ENCODE results near the gene TMEM37. TPM values are rescaled to one million over a fixed set of nuclear protein-coding genes. Genes with fewer than 3 reads are reported as not detected.

Gene TMEM37
- polyA plus RNA-seq, 1 donor from 2014 or later = not detected

DNA sequence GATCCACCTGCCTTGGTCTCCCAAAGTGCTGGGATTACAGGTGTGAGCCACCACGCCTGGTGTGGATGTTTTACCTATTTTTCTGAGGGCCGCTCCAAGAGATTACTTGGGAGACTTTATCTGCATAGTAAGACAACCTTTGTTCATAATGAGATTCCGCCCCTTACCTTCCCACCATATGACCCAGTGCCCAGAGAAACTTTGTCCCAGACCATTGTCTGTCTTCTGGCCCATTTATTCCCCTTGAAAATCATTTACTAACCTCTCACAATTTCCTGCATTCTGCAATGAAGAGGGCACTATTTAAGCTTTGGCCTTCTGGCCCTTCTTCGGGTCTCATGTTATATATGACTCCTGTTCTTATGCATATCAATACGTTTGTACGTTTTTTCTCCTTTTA, 13.7 kb upstream of the TMEM37 start:
- Histone ChIP-seq H3K27ac (ENCODE audit: low read length) (no peak overlapping the region), H2AFZ (ENCODE audit: low read depth, low read length) (no peak overlapping the region), H3K79me2 (replicated peaks; ENCODE audit: insufficient read depth, low read length) (no peaks in the 10 kb centered on the region), H3K4me3 (ENCODE audit: low read length) (no peak overlapping the region), H3K9ac (ENCODE audit: low read length) (no peak overlapping the region), H3K9me3 (ENCODE audit: low read length) (peaks cover 6% of the 10 kb centered on the region), H3F3A (ENCODE audit: insufficient read depth, low read length, poor library complexity, severe bottlenecking) (no peaks in the 10 kb centered on the region), H3K36me3 (ENCODE audit: insufficient read depth, low read length) (no peaks in the 10 kb centered on the region), H3K9me2 (ENCODE audit: insufficient read depth, low read length) (no peaks in the 10 kb centered on the region), H3K27me3 (ENCODE audit: insufficient read depth, low read depth, low read length) (no peaks in the 10 kb centered on the region), H3K4me2 (ENCODE audit: low read length) (no peak overlapping the region), H4K20me1 (ENCODE audit: insufficient read depth) (no peaks in the 10 kb centered on the region)
- TF ChIP-seq POLR2AphosphoS5 (IDR thresholded peaks at IDR 0.05) (no peak), SMC3 (conservative IDR thresholded peaks at IDR 0.05; ENCODE audit: poor library complexity) (no peak), MXI1 (conservative IDR thresholded peaks at IDR 0.05; ENCODE audit: poor library complexity, severe bottlenecking) (no peak), TAF1 (IDR thresholded peaks at IDR 0.05; ENCODE audit: low read depth) (no peak), EZH2 (IDR thresholded peaks at IDR 0.05; ENCODE audit: borderline replicate concordance, insufficient read depth, low read length, poor library complexity, severe bottlenecking) (no peak), RAD21 (conservative IDR thresholded peaks at IDR 0.05) (no peak), EP300 (conservative IDR thresholded peaks at IDR 0.05; ENCODE audit: poor library complexity, severe bottlenecking) (no peak)
- TF ChIP-seq, protein P1, sequence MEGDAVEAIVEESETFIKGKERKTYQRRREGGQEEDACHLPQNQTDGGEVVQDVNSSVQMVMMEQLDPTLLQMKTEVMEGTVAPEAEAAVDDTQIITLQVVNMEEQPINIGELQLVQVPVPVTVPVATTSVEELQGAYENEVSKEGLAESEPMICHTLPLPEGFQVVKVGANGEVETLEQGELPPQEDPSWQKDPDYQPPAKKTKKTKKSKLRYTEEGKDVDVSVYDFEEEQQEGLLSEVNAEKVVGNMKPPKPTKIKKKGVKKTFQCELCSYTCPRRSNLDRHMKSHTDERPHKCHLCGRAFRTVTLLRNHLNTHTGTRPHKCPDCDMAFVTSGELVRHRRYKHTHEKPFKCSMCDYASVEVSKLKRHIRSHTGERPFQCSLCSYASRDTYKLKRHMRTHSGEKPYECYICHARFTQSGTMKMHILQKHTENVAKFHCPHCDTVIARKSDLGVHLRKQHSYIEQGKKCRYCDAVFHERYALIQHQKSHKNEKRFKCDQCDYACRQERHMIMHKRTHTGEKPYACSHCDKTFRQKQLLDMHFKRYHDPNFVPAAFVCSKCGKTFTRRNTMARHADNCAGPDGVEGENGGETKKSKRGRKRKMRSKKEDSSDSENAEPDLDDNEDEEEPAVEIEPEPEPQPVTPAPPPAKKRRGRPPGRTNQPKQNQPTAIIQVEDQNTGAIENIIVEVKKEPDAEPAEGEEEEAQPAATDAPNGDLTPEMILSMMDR (IDR thresholded peaks at IDR 0.05; ENCODE audit: poor library complexity, severe bottlenecking) = no peak
- TF ChIP-seq, protein P2, sequence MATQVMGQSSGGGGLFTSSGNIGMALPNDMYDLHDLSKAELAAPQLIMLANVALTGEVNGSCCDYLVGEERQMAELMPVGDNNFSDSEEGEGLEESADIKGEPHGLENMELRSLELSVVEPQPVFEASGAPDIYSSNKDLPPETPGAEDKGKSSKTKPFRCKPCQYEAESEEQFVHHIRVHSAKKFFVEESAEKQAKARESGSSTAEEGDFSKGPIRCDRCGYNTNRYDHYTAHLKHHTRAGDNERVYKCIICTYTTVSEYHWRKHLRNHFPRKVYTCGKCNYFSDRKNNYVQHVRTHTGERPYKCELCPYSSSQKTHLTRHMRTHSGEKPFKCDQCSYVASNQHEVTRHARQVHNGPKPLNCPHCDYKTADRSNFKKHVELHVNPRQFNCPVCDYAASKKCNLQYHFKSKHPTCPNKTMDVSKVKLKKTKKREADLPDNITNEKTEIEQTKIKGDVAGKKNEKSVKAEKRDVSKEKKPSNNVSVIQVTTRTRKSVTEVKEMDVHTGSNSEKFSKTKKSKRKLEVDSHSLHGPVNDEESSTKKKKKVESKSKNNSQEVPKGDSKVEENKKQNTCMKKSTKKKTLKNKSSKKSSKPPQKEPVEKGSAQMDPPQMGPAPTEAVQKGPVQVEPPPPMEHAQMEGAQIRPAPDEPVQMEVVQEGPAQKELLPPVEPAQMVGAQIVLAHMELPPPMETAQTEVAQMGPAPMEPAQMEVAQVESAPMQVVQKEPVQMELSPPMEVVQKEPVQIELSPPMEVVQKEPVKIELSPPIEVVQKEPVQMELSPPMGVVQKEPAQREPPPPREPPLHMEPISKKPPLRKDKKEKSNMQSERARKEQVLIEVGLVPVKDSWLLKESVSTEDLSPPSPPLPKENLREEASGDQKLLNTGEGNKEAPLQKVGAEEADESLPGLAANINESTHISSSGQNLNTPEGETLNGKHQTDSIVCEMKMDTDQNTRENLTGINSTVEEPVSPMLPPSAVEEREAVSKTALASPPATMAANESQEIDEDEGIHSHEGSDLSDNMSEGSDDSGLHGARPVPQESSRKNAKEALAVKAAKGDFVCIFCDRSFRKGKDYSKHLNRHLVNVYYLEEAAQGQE (IDR thresholded peaks at IDR 0.05; ENCODE audit: borderline replicate concordance) = no peak

DNA sequence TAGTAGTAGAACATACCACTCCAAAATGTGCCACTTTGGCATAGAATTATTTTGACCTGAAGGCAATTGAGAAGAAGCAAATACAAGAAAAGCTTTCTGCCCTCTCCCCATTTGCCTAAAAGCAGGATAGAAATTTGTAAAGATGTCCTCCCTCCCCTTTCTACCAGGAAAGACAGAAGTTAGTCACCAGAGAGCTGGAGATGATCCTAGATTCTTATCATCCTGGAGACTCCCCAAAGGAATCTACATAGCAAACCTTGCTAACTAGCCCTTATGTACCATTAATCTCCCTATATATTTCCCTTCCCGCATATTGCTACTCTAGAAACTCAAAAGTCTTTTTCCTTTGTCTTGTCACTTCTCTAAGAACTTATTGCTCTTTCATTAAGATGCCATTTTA, 12.6 kb upstream of the TMEM37 start:
- peaks cover 6% of the 10 kb centered on the region for H3K9me3 ChIP-seq (ENCODE audit: low read length)
- H3K9me2 ChIP-seq (ENCODE audit: insufficient read depth, low read length) = no peaks in the 10 kb centered on the region
- no peak overlapping the region for H3K9ac ChIP-seq (ENCODE audit: low read length)
- H3K27me3 ChIP-seq (ENCODE audit: insufficient read depth, low read depth, low read length) = no peaks in the 10 kb centered on the region
- no peak overlapping the region for H3K27ac ChIP-seq (ENCODE audit: low read length)
- no peaks in the 10 kb centered on the region for H3F3A ChIP-seq (ENCODE audit: insufficient read depth, low read length, poor library complexity, severe bottlenecking)
- TF ChIP-seq POLR2AphosphoS5 (IDR thresholded peaks at IDR 0.05) (no peak), EZH2 (IDR thresholded peaks at IDR 0.05; ENCODE audit: borderline replicate concordance, insufficient read depth, low read length, poor library complexity, severe bottlenecking) (no peak), TAF1 (IDR thresholded peaks at IDR 0.05; ENCODE audit: low read depth) (no peak), RAD21 (conservative IDR thresholded peaks at IDR 0.05) (no peak), MXI1 (conservative IDR thresholded peaks at IDR 0.05; ENCODE audit: poor library complexity, severe bottlenecking) (no peak), SMC3 (conservative IDR thresholded peaks at IDR 0.05; ENCODE audit: poor library complexity) (no peak), EP300 (conservative IDR thresholded peaks at IDR 0.05; ENCODE audit: poor library complexity, severe bottlenecking) (no peak)
- TF ChIP-seq, protein P2 (IDR thresholded peaks at IDR 0.05; ENCODE audit: borderline replicate concordance) = no peak
- TF ChIP-seq, protein P1 (IDR thresholded peaks at IDR 0.05; ENCODE audit: poor library complexity, severe bottlenecking) = no peak
- no peak overlapping the region for H2AFZ ChIP-seq (ENCODE audit: low read depth, low read length)
- H3K4me3 ChIP-seq (ENCODE audit: low read length) = no peak overlapping the region
- H3K4me2 ChIP-seq (ENCODE audit: low read length) = no peak overlapping the region
- H3K36me3 ChIP-seq (ENCODE audit: insufficient read depth, low read length) = no peaks in the 10 kb centered on the region
- H4K20me1 ChIP-seq (ENCODE audit: insufficient read depth) = no peaks in the 10 kb centered on the region
- H3K79me2 ChIP-seq (replicated peaks; ENCODE audit: insufficient read depth, low read length) = no peaks in the 10 kb centered on the region

Data from neural cell (in vitro differentiated cells).